Left hindlimb (tissue), 1 donor: ENCODE results near the gene EMC6.

Experiments used
- DNase-seq: peaks from one replicate; pipeline ENCODE4 v3.0.0-alpha.2; 2018

EMC6 gene

GRCh38 chr17:3656755-3657587 lies 11.6 kb upstream of the EMC6 start:
- no peak for DNase-seq

- DNase-seq = no peak
Observed at GRCh38 chr17:3657588-3657869, 11.1 kb upstream of the EMC6 start.

GRCh38 chr17:3657874-3658783 lies 10.5 kb upstream of the EMC6 start:
- no peak for DNase-seq

DNA sequence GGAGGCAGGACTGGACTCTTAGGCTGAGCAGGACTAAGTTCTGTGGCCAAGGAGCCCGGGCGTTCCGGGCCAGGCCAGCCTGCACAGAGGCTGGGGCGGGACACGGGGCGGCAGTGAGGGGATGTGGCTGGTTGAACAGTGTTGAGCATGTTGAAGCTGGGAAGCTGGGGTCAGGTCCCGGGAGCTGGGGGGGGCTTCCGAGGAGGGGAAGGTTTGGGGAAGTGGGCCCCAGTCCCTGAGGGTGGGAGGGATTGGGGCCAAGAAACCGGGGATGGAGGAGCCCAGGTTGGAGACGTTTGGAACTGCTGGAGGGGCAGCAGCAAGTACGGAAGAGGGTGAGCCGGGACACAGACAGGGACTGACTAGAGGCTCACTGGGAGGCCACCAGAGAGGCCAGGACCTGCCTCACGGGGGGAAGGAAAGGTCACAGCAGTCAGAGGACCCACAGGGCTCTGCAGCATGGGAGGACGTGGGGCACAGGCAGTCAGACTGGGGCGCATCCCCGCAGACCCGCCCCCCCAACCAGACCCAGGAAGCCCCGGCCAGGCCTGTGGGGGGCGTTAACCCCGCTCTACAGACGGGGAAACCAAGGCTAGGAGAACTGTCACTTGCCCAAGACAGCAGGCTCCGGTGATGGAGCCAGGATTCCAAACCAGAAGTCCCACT lies 9.7 kb upstream of the EMC6 start:
- no peak for DNase-seq

DNA sequence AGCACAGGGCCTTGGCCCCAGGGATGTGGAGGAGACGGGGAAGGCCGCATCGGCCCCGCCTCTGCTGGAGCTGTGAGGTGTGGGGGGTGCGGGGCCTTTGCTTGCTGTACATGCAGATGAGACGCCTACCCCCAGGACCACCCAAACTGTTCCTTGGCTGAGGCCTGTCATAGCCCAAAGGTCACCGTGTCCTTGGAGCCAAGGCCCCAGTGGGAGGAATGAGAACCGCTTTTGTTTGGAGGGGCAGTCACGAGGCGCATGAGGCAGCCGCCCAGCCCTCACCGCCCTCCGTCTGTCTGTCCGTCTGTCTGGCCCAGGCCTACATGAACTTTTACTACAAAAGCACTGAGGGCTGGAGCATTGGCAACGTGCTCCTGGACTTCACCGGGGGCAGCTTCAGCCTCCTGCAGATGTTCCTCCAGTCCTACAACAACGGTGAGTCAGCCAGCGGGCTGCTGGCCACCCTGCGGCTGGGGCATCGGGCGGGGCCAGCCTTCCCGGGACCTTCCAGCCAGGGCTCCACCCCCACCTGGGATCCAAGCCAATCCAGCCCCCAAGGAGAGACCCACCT lies 9.0 kb upstream of the EMC6 start:
- peak; percentile 67 for DNase-seq

DNA sequence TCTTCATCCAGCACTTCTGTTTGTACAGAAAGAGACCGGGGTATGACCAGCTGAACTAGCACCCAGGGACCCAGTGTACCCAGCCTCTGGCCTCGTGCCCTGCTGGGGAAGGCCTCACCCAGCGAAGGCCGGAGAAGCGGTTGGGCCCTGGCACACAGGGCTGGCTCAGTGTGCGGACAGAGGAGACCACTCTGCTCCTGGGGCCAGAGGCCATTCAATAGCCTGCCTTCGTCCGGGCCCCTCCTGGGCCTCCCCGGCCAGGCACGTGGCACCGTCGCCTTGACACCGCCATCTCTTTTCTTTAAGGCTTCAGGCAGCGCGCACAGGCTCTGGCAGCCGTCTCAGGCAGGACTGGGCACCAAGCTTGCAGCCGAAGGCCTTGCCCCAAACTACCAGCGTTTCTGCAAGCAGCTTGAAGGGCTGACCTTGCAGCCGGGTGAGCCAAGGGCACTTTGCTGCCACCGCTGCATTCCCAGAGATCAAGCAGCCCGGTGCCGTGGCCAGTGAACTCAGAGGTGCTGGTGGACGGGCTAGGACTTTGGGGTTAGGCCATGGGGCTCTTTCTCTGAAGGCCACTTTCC lies 8.2 kb upstream of the EMC6 start:
- no peak for DNase-seq

DNA sequence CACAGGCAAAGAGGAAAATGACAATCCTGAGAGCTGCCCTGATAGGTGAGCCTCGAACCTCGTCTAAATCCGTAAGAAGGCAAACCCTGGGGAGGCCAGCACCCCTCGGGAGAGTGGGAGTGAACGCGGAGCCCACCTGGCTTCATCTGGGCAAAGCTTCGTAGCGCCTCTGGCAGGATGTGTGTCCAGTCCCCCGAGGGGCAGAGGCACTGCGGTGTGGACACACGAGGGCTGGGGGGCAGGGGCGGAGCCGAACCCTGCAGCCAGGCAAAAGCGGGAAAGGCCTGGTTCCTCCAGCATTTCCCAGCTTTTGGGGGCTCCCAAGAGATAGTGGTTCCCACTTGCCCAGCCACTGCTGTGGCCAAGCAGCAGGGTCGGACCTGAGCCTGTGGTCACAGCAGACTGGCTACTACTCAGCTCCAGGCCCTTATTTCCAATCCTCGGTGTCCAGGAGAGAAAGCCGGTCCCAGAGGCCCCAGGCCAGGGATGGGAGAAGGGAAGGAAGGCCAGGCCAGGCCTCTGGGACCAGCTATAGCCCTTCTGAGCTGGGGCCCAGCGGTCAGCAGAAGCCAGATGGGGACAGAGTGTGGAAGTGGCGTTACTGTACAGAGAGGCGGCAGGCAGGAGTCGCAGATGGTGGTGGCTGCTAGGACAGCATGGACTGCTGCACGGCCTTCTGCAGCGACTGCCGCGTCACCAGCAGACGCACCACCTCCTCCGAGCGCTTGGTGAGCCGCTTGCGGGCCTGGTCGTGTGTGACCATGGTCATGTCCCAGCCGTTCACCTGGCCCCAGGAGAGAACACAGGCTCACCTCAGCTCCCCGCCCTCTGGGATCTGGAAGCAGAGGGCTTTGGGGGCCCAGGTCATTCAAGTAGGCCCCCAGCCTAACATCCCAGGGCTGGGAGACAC lies 5.3 kb upstream of the EMC6 start:
- DNase-seq = no peak

DNA sequence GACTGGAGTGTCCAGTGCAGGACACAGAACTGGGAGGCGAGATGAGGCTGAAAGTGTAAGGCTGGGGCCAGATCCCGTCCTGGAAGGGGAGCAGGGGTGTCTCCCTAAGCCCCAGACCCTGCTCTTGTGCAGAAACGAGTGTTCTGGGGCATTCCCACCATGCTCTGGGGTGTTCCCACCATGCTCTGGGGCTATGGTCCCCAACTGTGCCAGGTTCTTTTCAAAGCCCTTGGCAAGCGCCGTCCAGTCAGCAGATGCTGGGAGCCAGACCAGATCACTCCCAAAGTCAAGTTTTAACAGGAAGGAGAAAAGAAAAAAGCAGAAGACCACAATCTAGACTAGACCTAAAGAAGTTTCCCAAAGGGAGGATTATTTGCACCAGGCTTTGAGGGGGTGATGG lies 2.8 kb upstream of the EMC6 start:
- no peak for DNase-seq

DNA sequence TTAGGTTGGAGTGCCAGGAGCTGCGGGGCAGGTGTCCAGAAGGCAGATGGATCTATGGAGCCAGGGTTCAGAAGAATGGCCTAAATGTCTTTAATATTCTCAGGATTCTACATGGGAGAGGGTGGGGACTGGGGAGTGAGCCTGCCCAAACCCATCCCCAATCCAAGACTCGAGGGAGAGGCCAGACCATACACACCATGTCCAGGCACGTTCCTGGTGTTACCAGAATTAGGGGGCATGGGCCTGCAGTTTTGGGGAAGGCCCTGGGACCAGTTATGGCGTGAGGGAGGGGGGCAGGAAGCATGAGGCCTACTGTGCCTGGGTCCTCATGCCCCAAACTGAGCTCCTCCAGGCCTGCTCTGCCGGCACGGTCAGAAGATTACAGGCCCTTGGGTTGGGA lies 2.1 kb upstream of the EMC6 start:
- no peak for DNase-seq

- peak; percentile 96 for DNase-seq
Observed at GRCh38 chr17:3667366-3668278, 990 bp upstream of the EMC6 start.

GRCh38 chr17:3669085-3669347 lies 404 bp downstream of the EMC6 start:
- no peak for DNase-seq

DNA sequence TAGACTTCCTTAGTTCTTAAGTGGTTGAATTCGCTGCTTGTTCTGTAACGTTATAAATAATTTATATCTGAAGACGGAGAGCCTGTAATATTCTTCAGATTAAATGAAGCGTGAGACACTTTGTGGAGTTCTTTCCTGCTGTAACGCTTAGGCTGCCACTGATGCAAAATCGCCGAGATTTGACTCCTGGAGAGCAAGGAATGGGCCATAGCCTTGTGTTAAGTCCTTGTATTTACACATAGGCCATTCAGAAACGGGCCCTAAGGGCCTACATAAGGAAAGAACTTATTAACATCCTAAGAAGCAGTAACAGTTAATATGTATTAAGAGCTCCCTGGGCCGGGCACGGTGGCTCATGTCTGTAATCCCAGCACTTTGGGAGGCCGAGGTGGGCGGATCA lies 936 bp downstream of the EMC6 start:
- no peak for DNase-seq

- DNase-seq = no peak
Observed at GRCh38 chr17:3672571-3672970, 4.0 kb downstream of the EMC6 start.

GRCh38 chr17:3675886-3676285 lies 7.3 kb downstream of the EMC6 start:
- DNase-seq = no peak

DNA sequence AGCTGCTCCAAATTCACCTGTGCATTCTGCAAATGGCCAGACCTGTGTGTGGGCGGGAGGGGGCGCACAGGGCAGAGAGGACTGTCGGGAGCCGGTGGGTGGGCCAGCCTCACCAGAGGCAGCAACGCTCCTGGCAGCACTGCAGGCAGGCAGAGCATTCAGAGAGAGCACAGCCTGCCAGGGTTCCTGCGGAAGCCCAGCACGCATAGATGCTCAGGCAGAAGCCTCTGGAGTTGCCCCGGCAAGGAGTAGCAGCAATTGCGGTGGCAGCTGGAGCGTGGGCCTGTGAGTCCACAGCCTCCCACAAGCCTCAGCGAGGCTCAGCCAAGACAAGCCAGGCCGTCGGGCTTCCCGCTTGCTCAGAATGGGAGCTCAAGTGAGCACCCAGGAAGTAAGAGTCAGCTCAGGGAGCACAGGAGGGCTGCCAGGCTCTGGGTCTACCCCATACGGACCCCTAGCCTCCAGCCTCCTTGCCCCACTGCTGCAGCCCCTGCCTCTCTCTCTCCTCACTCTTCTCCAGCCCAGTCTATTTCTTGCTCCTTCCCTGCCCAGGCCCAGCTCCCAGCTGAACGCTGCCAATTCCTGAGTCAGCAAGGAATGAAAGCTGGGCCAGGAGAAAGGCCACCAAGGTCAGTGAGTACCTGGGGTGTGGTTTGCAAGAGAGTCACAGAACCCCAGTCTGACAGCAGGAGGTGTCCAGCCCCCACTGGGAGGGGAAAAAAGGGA lies 9.6 kb downstream of the EMC6 start:
- no peak for DNase-seq

GRCh38 chr17:3678821-3679530 lies 10.4 kb downstream of the EMC6 start:
- no peak for DNase-seq

DNA sequence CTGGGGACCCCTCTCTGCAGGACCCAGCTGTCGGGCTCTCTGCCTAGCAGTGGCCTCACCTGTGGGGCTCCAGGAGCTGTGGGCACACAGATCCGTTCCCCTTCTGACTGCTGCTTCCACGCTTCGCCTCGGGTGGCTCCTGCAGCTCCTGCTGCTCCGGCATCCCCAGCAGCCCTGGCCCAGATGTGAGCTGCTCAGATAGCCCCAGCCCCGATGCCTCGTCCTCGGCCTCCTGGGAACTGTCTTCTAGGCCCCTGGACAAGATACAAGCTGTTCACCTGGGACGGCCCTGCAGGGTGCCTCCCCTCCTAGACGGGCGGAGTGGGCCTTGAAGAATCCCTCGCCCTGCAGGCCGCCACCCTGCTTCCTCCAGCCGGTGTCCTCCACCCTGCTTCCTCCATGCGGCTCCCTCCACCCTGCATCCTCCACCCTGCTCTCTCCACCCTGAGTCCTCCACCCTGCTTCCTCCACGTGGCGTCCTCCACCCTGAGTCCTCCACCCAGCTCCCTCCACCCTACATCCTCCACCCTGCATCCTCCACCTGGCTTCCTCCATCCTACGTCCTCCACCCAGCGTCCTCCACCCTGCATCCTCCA lies 11.0 kb downstream of the EMC6 start:
- no peak for DNase-seq

GRCh38 chr17:3681057-3681456 lies 12.4 kb downstream of the EMC6 start:
- DNase-seq = no peak

- DNase-seq = no peak
Observed at GRCh38 chr17:3681565-3681964, 13.0 kb downstream of the EMC6 start.
